KMS-11 (cell line): ENCODE measurements around the gene RNF213.

Experiments
- H2AFZ ChIP-seq: fragments of 200-600 bp; sonication (generic); 2 replicates; pipeline ENCODE4 v1.6.1; 2016; ENCODE audit warnings: antibody characterized with exemption, mixed run types, low read depth
- H3K27ac ChIP-seq: fragments of 200-600 bp; sonication (generic); 2 replicates; pipeline ENCODE4 v1.6.1; 2016; ENCODE audit warnings: mild to moderate bottlenecking, mixed run types
- H3K27me3 ChIP-seq: fragments of 200-600 bp; sonication (generic); 2 replicates; pipeline ENCODE4 v1.6.1; 2017; ENCODE audit warnings: mild to moderate bottlenecking, low read depth, mixed run types, moderate library complexity; ENCODE audit not compliant: insufficient read depth
- H3K36me3 ChIP-seq: fragments of 200-600 bp; sonication (generic); 2 replicates; pipeline ENCODE4 v1.6.1; 2017; ENCODE audit warnings: mild to moderate bottlenecking, mixed run types; ENCODE audit not compliant: insufficient read depth
- H3K4me1 ChIP-seq: fragments of 200-600 bp; sonication (generic); 2 replicates; pipeline ENCODE4 v1.6.1; 2016; ENCODE audit warnings: mild to moderate bottlenecking, low read depth, mixed run types; ENCODE audit not compliant: poor library complexity, severe bottlenecking
- H3K4me2 ChIP-seq: fragments of 200-600 bp; sonication (generic); 2 replicates; pipeline ENCODE4 v1.7.0; 2016; ENCODE audit warnings: mild to moderate bottlenecking, mixed run types
- H3K4me3 ChIP-seq: fragments of 200-600 bp; sonication (generic); IDR thresholded peaks from 2 replicates; pipeline ENCODE4 v1.6.1; 2017; ENCODE audit warnings: low read depth, low read length, mixed read lengths; ENCODE audit not compliant: insufficient read depth
- H3K79me2 ChIP-seq: fragments of 200-600 bp; sonication (generic); 2 replicates; pipeline ENCODE4 v1.6.1; 2016; ENCODE audit warnings: low read depth, mixed run types; ENCODE audit not compliant: insufficient read depth
- H3K9ac ChIP-seq: fragments of 200-600 bp; sonication (generic); 2 replicates; pipeline ENCODE4 v1.6.1; 2016; ENCODE audit warnings: mild to moderate bottlenecking, mixed run types
- H4K20me1 ChIP-seq: fragments of 200-600 bp; sonication (generic); 2 replicates; pipeline ENCODE4 v1.6.1; 2016; ENCODE audit warnings: mild to moderate bottlenecking, mixed run types; ENCODE audit not compliant: insufficient read depth
- CTCF ChIP-seq: fragments of 200-600 bp; sonication (generic); conservative IDR thresholded peaks from 2 replicates; pipeline ENCODE4 v1.6.1; 2017; ENCODE audit warnings: low read depth, mild to moderate bottlenecking, antibody characterized with exemption, low read length, moderate library complexity, mixed read lengths

Gene RNF213

DNA sequence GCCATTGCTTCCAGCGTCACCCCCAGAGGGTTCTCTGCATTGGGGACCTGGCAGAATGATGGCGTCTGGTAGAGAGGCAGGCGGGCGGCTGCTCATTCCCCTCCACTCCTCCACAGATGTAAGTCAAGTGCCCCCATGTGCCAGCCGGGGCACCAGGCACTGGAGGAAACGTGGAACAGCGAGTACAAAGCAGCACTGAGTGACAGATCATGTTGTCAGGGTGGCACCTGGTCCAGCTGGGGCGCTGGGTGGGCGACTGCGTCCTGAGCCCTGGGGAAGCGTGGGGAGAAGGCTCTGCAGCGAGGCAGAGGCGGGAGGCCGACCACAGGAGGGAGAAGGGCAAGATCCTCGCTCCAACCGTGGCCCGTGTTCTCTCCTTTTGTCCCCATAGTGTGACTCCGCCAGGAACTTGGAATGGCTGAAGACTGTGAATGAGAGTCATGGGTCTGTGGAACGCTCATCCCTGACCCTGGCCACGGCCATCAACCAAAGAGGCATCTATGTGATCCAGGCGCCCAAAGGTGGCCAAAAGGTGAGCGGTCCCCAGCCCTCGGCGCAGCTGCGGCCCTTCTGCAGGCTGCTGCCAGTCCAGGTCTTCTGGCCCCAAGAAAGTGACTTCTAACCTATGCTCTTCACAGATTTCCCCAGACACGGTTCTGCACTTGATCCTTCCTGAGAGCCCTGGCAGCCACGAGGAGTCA lies 76.7 kb downstream of the RNF213 start:
- Histone ChIP-seq H4K20me1 (no peaks in the 10 kb centered on the region), H3K9ac (no peak overlapping the region), H3K4me1 (no peaks in the 10 kb centered on the region), H3K36me3 (no peaks in the 10 kb centered on the region), H3K27me3 (no peaks in the 10 kb centered on the region), H3K4me3 (no peak overlapping the region), H3K4me2 (no peak overlapping the region), H3K79me2 (no peaks in the 10 kb centered on the region), H3K27ac (no peak overlapping the region), H2AFZ (no peak overlapping the region)
- TF ChIP-seq CTCF: no peak

DNA sequence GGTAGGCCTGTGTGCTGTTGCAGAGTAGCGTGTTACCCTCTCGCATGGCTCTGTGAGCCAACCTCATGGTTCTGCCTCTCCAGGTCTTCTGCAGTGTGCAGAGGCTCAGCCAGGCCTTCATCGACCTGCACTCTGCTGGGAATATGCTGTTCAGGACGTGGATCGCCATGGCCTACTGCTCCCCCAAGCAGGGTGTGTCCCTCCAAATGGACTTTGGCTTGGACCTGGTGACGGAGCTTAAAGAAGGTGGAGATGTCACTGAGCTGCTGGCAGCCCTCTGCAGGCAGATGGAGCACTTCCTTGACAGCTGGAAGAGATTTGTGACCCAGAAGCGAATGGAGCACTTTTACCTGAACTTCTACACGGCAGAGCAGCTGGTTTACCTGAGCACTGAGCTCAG lies 78.5 kb downstream of the RNF213 start:
- Histone ChIP-seq H3K4me2 (no peak overlapping the region), H3K9ac (no peak overlapping the region), H3K27ac (no peak overlapping the region), H3K79me2 (no peaks in the 10 kb centered on the region), H2AFZ (no peak overlapping the region), H3K4me1 (no peaks in the 10 kb centered on the region), H3K4me3 (no peak overlapping the region), H4K20me1 (no peaks in the 10 kb centered on the region), H3K36me3 (no peaks in the 10 kb centered on the region), H3K27me3 (no peaks in the 10 kb centered on the region)
- no peak for TF ChIP-seq CTCF

- Histone ChIP-seq H3K4me2 (no peak overlapping the region), H3K27ac (no peak overlapping the region), H3K9ac (no peak overlapping the region), H3K36me3 (no peaks in the 10 kb centered on the region), H2AFZ (no peak overlapping the region), H3K27me3 (no peaks in the 10 kb centered on the region), H3K4me3 (no peak overlapping the region), H3K4me1 (no peaks in the 10 kb centered on the region), H4K20me1 (no peaks in the 10 kb centered on the region), H3K79me2 (no peaks in the 10 kb centered on the region)
- TF ChIP-seq CTCF: no peak
Observed at GRCh38 chr17:80339731-80340456, 79.2 kb downstream of the RNF213 start.

GRCh38 chr17:80345321-80345720 lies 84.7 kb downstream of the RNF213 start:
- no peak overlapping the region for H3K9ac ChIP-seq
- no peak for TF ChIP-seq CTCF
- H4K20me1 ChIP-seq: no peaks in the 10 kb centered on the region
- H2AFZ ChIP-seq: no peak overlapping the region
- no peaks in the 10 kb centered on the region for H3K27me3 ChIP-seq
- no peaks in the 10 kb centered on the region for H3K79me2 ChIP-seq
- H3K4me3 ChIP-seq: no peak overlapping the region
- H3K4me2 ChIP-seq: no peak overlapping the region
- no peaks in the 10 kb centered on the region for H3K4me1 ChIP-seq
- H3K36me3 ChIP-seq: peaks cover 7% of the 10 kb centered on the region; the same call in 1 of the 2 replicates
- H3K27ac ChIP-seq: no peak overlapping the region
